Activated CD4-positive, alpha-beta T cell treated with anti-CD3 and anti-CD28 coated beads for 36 hours (primary cell): Measurements from ENCODE around the gene C19orf53. TPM values are rescaled to one million over a fixed set of nuclear protein-coding genes. Genes with fewer than 3 reads are reported as not detected.

Experiments used
- ATAC-seq: fragments of 200-7000 bp; cut with Tn5 transposase; one replicate; pipeline ENCODE4 v1.10.0; 2021; ENCODE audit warnings: mild to moderate bottlenecking, moderate library complexity
- CTCF ChIA-PET: fragments of 350-600 bp; sonication (Branson Sonifier 250); formaldehyde crosslinking; loops from one replicate; lab custom pipeline; 2021; ENCODE audit warnings: antibody characterized with exemption; lab: Charles Lee
- POLR2A ChIA-PET: fragments of 350-600 bp; sonication (Branson Sonifier 250); formaldehyde crosslinking; loops from one replicate; lab custom pipeline; 2021; ENCODE audit warnings: antibody characterized with exemption, inconsistent platforms; lab: Charles Lee
- DNase-seq: peaks from one replicate; pipeline ENCODE4 v3.0.0-alpha.2; 2020
- H3K27ac Mint-ChIP-seq: one replicate; pipeline ENCODE4 v1.8.0; 2021; ENCODE audit warnings: mixed read lengths
- H3K27me3 Mint-ChIP-seq: one replicate; pipeline ENCODE4 v1.8.0; 2021; ENCODE audit warnings: mixed read lengths
- H3K36me3 Mint-ChIP-seq: one replicate; pipeline ENCODE4 v1.8.0; 2021; ENCODE audit warnings: low read depth, mixed read lengths
- H3K4me1 Mint-ChIP-seq: one replicate; pipeline ENCODE4 v1.8.0; 2021; ENCODE audit warnings: mixed read lengths
- H3K4me3 Mint-ChIP-seq: one replicate; pipeline ENCODE4 v1.8.0; 2021; ENCODE audit warnings: mild to moderate bottlenecking, moderate library complexity, mixed read lengths
- H3K9me3 Mint-ChIP-seq: one replicate; pipeline ENCODE4 v1.8.0; 2021; ENCODE audit warnings: low read depth, mixed read lengths
- intact Hi-C, 2 experiments: fragments of 100-400 bp; cut with DNase I in 1 of 2; cut with micrococcal nuclease in 1 of 2; formaldehyde crosslinking; loops; one replicate each; pipeline versions ENCODE4 v1.14.2 to v1.15.1; 2022 to 2024; cut with DNase I, micrococcal nuclease
- total RNA-seq, 2 experiments: library from RNA; stranded (reverse); gene quantifications; one replicate each; pipeline ENCODE4 v1.2.3, GENCODE V29; 2021

Gene C19orf53
- total RNA-seq, 2 experiments from 2014 or later, result 115 to 142 TPM

DNA sequence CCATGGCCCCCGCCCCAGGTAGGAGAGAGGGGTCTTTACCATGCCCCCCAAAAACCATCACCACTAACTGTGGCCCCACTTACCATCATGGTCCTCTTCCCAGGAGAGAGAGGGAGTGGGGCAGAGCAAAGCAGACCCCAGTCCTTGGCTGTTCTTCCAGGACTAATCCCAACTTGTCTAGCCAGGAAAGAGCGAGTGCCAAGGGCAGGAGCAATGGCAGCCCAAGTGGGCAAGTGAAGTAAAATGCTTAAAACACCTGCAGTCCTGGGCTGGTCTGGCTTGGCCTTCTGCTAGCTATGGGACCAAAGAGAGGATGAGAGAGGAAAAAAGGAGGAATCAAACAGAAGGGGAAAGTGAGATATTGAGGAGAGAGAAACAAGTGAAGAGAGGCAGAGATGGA is 38.9 kb downstream of the C19orf53 start:
- POLR2A ChIA-PET, result no interaction called here
- CTCF ChIA-PET, result no interaction called here
- peaks cover 11% of the 10 kb centered on the region for H3K36me3 Mint-ChIP-seq

DNA sequence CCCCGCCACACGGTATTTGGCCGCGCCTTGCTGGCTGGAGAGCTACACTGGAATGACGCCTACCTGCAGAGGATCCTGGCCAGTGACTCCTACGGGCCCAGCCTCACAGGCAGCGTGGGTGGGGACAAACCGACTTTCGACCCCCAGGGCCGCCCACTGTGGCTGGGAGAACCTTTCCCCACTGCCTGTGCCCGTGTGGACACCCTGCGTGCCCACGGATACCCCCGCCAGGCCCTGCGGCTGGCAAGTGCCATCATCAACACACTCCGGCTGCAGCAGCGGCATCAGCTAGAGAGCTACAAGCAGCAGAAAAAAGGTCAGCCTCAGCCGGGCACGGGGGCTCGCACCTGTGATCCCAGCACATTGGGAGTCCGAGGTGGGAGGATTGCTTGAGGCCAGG is 40.3 kb downstream of the C19orf53 start:
- Mint-ChIP-seq H3K27ac (no peak overlapping the region), H3K27me3 (no peaks in the 10 kb centered on the region), H3K4me1 (peaks cover 5% of the 10 kb centered on the region), H3K9me3 (no peaks in the 10 kb centered on the region), H3K4me3 (no peak overlapping the region), H3K36me3 (peaks cover 8% of the 10 kb centered on the region)
- DNase-seq (no peak), ATAC-seq (no peak)
- ChIA-PET CTCF (no interaction called here), POLR2A (interaction anchor here (0.6 kb wide), 2 partner anchors 686 to 705 kb away, joined by 3 read pairs; no protein-coding TSS in a partner anchor)
- intact Hi-C loops, result no loop called here

More for the DNA sequence above, 38.9 kb downstream of the C19orf53 start:
- H3K4me1 Mint-ChIP-seq, result peaks cover 2% of the 10 kb centered on the region
- no peak for ATAC-seq
- intact Hi-C loops, result no loop called here
- H3K9me3 Mint-ChIP-seq, result no peaks in the 10 kb centered on the region
- no peak overlapping the region for H3K27ac Mint-ChIP-seq
- no peaks in the 10 kb centered on the region for H3K27me3 Mint-ChIP-seq
- DNase-seq, result no peak
- no peak overlapping the region for H3K4me3 Mint-ChIP-seq

DNA sequence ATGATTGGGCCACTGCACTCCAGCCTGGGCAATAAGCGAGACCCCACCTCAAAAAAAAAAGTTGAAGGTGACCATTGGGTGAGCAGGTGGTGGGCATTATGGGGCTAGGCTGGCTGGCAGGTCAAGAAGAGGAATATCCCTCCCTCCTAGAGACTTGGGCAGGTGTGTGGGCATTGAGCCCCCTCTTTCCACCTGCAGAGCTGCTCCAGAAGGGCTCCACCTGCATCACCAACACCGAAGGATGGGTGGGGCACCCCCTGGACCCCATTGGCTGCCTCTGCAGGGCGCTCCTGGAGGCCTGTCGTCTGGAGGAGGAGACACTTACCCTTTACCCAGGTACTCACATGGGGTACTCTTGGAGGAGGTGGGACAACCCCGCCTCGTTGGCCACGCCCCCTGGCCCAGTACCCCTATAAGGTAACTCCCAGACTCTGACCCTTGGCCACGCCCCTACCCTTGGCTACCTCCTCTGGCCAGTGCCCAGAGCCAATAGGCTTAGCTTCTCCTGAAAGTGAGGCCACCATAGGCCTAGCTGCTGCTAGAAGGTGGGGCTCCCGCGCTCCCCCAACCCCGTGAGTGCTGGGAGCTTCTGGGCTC is 42.9 kb downstream of the C19orf53 start:
- ChIA-PET POLR2A (interaction anchor here (1.0 kb wide), 1 partner anchor 11 kb away, joined by 3 read pairs; no protein-coding TSS in a partner anchor), CTCF (interaction anchor here (1.3 kb wide), 1 partner anchor 45 kb away, joined by 4 read pairs; no protein-coding TSS in a partner anchor)
- Mint-ChIP-seq H3K36me3 (peaks cover 7% of the 10 kb centered on the region), H3K4me3 (peak overlapping the region; percentile 60), H3K9me3 (no peaks in the 10 kb centered on the region), H3K27me3 (no peaks in the 10 kb centered on the region), H3K27ac (no peak overlapping the region), H3K4me1 (peaks cover 5% of the 10 kb centered on the region)
- peak; percentile 72 for DNase-seq
- ATAC-seq, result peak; percentile 81
- intact Hi-C loops, result no loop called here

DNA sequence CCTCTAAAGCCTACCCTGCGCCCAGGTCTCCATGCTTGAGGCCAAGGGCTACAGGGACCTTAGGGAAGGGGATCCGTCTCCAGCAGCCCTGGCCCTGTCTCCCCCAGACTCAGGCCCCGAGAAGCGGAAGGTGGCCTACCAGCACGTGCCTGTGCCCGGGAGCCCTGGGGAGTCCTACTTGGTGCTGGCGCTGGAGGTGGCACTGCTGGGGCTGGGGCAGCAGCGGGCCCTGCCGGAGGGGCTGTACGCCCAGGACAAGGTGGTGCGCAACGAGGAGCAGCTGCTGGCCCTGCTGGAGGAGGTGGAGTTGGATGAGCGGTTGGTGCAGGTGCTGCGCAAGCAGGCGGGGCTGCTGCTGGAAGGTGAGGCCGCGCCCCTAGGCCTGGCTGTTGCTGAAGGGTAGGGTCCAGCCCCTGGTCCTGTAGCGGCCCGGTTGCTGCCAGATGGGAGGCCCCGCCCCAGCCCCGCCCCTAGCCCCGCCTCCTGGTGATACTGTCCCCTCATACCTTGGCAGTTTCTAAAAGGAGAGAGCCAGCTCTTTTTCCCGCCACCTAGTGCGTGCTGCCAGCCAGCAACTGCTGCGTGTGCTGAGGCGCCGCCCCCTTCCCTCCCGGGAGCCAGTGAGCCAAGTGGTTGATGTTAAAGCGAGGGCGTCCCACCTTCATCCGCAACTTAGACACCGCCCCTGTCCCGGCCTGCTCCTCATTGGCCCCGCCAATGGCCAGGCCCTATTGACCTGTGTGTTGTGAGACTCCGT is 43.5 kb downstream of the C19orf53 start:
- Mint-ChIP-seq H3K36me3 (peaks cover 5% of the 10 kb centered on the region), H3K27ac (peak overlapping the region; percentile 33), H3K27me3 (no peaks in the 10 kb centered on the region), H3K4me1 (peaks cover 5% of the 10 kb centered on the region), H3K9me3 (no peaks in the 10 kb centered on the region), H3K4me3 (peak overlapping the region; percentile 60)
- DNase-seq (peak; percentile 84), ATAC-seq (peak; percentile 86)
- ChIA-PET CTCF (interaction anchor here (1.3 kb wide), 1 partner anchor 45 kb away, joined by 4 read pairs; no protein-coding TSS in a partner anchor), POLR2A (interaction anchor here (0.5 to 1.0 kb wide), 4 partner anchors 10 to 602 kb away, joined by 3 to 5 read pairs (median 4); no protein-coding TSS in a partner anchor)
- intact Hi-C loops, result no loop called here

DNA sequence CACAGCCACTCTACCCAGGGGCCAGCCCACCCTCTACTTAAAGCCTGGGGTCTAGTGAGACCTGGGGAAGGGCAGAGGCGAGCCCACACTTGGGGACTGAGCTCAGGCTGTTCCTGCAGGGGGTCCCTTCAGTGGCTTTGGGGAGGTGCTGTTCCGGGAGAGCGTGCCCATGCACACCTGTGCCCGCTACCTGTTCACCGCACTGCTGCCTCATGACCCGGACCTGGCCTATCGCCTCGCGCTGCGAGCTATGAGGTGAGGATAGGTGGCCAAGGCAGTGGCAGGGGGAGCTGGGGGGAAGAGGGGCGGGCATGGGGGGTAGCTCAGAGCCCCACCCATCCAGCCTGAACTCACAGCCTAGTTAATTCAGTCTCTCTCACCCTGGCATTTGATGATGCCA is 45.0 kb downstream of the C19orf53 start:
- no peak overlapping the region for H3K27ac Mint-ChIP-seq
- CTCF ChIA-PET, result interaction anchor here (1.0 to 1.8 kb wide), 2 partner anchors 32 to 44 kb away, joined by 3 to 7 read pairs; no protein-coding TSS in a partner anchor
- no peak for DNase-seq
- peaks cover 5% of the 10 kb centered on the region for H3K4me1 Mint-ChIP-seq
- POLR2A ChIA-PET, result no interaction called here
- ATAC-seq, result no peak
- no peaks in the 10 kb centered on the region for H3K9me3 Mint-ChIP-seq
- no peak overlapping the region for H3K4me3 Mint-ChIP-seq
- peaks cover 4% of the 10 kb centered on the region for H3K36me3 Mint-ChIP-seq
- no peaks in the 10 kb centered on the region for H3K27me3 Mint-ChIP-seq
- intact Hi-C loops, result no loop called here

DNA sequence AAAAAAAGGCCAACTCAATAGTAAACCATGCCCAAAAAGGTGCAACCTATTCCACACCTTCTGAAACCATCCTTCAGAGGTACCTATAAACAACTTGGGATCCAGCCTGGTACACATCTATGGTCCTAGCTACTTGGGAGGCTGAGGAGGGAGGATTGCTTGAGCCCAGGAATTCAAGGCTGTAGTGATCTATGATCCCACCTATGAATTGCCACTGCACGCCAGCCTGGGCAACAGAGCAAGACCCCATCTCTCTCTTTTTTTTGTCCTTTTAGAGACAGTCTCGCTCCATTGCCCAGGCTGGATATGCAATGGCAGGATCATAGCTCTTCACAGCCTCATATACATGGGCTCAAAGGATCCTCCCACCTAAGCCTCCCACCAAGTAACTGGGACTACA is 47.0 kb downstream of the C19orf53 start:
- no peaks in the 10 kb centered on the region for H3K27me3 Mint-ChIP-seq
- intact Hi-C loops, result no loop called here
- no peak overlapping the region for H3K4me3 Mint-ChIP-seq
- ChIA-PET CTCF (interaction anchor here (0.6 to 1.8 kb wide), 2 partner anchors 41 to 519 kb away, joined by 5 to 7 read pairs; no protein-coding TSS in a partner anchor), POLR2A (no interaction called here)
- DNase-seq, result no peak
- H3K9me3 Mint-ChIP-seq, result no peaks in the 10 kb centered on the region
- H3K36me3 Mint-ChIP-seq, result peaks cover 10% of the 10 kb centered on the region
- ATAC-seq, result no peak
- no peak overlapping the region for H3K27ac Mint-ChIP-seq
- H3K4me1 Mint-ChIP-seq, result peaks cover 7% of the 10 kb centered on the region

DNA sequence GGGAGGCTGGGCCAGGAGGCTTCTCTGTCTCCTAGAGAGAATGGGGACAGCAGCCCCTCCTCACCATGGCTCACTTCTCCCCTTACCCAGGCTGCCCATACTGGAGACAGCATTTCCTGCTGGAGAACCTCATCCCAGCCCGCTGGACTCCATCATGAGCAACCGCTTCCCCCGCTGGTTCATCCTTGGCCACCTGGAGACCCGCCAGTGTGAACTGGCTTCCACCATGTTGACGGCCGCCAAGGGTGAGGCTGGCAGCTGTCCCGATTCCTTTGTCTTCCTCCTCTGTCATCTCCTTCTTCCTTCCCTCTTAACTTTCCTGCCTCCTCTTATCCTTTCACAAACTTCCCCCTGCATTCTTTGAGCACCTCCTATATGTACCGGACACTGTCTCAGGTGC is 49.0 kb downstream of the C19orf53 start:
- H3K27ac Mint-ChIP-seq, result no peak overlapping the region
- ATAC-seq (no peak), DNase-seq (no peak)
- H3K9me3 Mint-ChIP-seq, result no peaks in the 10 kb centered on the region
- peaks cover 10% of the 10 kb centered on the region for H3K36me3 Mint-ChIP-seq
- no peak overlapping the region for H3K4me3 Mint-ChIP-seq
- ChIA-PET POLR2A (no interaction called here), CTCF (no interaction called here)
- no peaks in the 10 kb centered on the region for H3K27me3 Mint-ChIP-seq
- peaks cover 4% of the 10 kb centered on the region for H3K4me1 Mint-ChIP-seq
- intact Hi-C loops, result no loop called here

DNA sequence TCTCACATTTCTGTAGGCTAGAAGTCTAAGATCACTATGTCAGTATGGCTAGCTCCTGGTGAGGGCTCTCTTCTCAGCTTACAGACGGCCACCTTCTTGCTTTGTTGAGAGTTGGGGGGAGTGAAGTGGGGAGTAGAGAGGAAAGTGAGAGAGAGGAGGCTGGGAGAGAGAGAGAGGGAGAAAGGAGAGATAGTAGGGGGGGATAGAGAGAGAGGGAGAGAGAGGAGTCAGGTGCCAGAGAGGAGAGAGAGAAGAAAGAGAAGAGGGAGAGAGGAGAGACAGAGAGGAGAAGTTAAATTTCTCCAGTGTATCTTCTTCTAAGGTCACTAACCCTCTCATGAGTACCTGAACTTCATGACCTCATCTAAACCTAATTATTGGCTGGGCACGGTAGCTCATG is 49.6 kb downstream of the C19orf53 start:
- ChIA-PET POLR2A (no interaction called here), CTCF (interaction anchor here (0.6 to 1.4 kb wide), 2 partner anchors 10 to 38 kb away, joined by 3 to 4 read pairs; no protein-coding TSS in a partner anchor)
- Mint-ChIP-seq H3K4me3 (no peak overlapping the region), H3K27ac (no peak overlapping the region), H3K9me3 (no peaks in the 10 kb centered on the region), H3K27me3 (no peaks in the 10 kb centered on the region), H3K36me3 (peaks cover 10% of the 10 kb centered on the region), H3K4me1 (peaks cover 3% of the 10 kb centered on the region)
- ATAC-seq (no peak), DNase-seq (no peak)
- intact Hi-C loops, result no loop called here

DNA sequence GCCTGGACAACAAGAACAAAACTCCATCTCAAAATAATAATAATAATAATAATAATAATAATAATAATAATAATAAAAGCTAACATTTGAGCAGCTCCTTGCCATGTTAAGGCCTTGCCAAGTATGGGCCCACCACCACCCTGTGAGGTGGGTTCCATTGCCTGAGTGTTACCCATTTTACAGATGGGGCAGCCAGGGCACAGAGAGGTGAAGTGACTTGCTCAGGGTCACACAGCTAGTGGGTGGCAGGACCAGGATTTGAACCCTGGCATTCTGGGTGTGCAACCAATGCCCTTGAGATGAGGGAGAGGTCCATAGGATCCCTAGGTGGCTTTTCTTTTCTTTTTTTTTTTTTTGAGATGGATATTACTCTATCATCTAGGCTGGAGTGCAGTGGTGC is 50.4 kb downstream of the C19orf53 start:
- intact Hi-C loops, result no loop called here
- ChIA-PET POLR2A (no interaction called here), CTCF (interaction anchor here (0.6 to 1.4 kb wide), 3 partner anchors 10 to 197 kb away, joined by 3 to 5 read pairs (median 4); no protein-coding TSS in a partner anchor)
- Mint-ChIP-seq H3K27me3 (no peaks in the 10 kb centered on the region), H3K36me3 (peaks cover 11% of the 10 kb centered on the region), H3K27ac (no peak overlapping the region), H3K4me3 (no peak overlapping the region), H3K9me3 (no peaks in the 10 kb centered on the region), H3K4me1 (peaks cover 3% of the 10 kb centered on the region)
- ATAC-seq, result no peak
- no peak for DNase-seq

DNA sequence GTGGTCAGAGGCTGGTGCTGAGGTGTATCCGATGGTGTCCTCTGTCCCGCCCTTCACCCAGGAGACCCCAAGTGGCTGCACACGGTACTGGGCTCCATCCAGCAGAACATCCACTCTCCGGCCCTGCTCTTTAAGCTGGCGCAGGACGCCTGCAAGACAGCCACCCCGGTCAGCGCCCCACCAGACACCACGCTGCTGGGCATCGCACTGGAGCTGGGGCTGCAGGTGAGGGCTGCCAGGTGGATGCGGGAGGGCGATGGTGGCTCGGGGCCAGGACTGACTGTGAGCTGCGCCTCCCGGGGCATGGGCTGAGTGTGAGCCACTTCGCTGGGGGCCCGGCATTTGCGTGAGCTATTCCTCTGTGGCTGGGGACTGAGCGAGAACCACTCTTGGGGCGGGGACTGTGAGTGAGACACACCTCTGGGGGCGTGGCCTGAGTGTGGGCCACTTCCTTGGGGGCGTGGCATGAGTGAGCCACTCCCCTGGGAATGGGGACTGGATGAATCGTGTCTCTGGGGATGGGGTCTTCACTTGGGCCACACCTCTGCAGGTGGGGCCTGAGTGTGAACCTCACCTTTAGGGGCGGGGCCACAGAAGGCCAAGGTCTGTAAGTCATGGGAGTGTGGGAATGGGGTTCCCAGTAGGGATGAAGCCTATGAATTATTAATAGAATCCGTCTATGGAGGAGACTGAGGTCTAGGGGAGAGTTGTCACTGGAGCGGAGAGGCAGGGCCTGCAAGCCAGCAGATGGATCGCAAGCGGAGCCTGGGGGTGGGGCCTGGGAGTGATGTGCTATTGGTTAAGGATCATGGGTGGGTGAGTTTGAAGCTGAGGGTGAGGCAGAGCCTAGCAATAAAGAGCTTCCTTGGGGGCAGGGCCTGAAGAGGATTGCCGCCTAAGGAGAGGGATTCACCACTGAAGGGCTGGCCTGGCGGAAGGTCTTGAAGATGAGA is 51.5 kb downstream of the C19orf53 start:
- peak; percentile 48 for DNase-seq
- Mint-ChIP-seq H3K27me3 (no peaks in the 10 kb centered on the region), H3K36me3 (peaks cover 11% of the 10 kb centered on the region), H3K4me3 (no peak overlapping the region), H3K9me3 (no peaks in the 10 kb centered on the region), H3K27ac (no peak overlapping the region), H3K4me1 (peaks cover 3% of the 10 kb centered on the region)
- ATAC-seq, result peak; percentile 65
- CTCF ChIA-PET, result interaction anchor here (1.1 to 1.4 kb wide), 2 partner anchors 8 to 38 kb away, joined by 3 to 4 read pairs; no protein-coding TSS in a partner anchor
- intact Hi-C loops, result no loop called here
- POLR2A ChIA-PET, result no interaction called here
